ENCODE measurements around the gene PINLYP.
A peak's percentile ranks its signal among the peaks of the same experiment; 100 is the strongest.
"Not testable (repeated sequence)": the region's sequence is repeated elsewhere in the genome, so short reads cannot be mapped to it uniquely, and the experiment has no call there.

The PINLYP gene

DNA sequence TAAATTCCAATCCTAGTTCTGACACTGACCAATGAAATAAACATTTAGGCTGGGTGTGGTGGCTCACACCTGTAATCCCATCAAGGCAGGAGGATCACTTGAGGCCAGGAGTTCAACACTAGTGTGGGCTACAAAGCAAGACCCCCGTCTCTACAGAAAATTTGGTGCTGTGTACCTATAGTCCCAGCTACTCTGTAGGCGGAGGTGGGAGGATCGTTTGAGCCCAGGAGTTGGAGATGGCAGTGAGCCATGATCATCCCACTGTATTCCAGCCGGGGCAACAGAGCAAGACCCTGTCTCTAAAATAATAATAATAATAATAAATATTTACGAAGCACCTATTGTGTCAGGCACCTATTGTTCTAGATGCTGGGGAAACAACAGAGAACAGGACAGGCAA is 13.7 kb downstream of the PINLYP start:
- peaks cover 57% of the 10 kb centered on the region for H3K4me1 Mint-ChIP-seq
- no peak overlapping the region for H3K4me3 Mint-ChIP-seq
- no peaks in the 10 kb centered on the region for H3K9me3 Mint-ChIP-seq
- DNase-seq: no peak
- no peak for ATAC-seq
- no peaks in the 10 kb centered on the region for H3K27me3 Mint-ChIP-seq
- H3K27ac Mint-ChIP-seq: peak overlapping the region in 1 of 2 donors; percentile 35

DNA sequence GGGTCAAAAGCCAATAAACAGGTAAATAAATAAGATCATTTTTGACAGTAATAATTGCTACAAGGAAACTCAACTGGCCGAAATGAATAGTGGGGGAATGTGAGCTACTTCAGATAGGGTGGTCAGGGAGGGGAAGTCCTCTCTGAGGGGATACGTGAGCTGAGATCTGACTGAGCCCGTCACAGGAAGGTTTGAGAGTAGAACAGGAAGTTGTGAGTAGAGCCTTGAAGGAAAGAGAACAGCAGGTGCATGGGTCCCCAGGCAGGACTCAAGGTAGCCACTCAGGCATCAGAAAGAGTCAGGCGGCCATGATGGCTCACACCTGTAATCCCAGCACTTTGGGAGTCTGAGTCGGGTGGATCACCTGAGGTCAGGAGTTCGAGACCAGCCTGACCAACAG is 14.1 kb downstream of the PINLYP start:
- H3K27ac Mint-ChIP-seq: peak overlapping the region; percentile 19 to 35
- H3K9me3 Mint-ChIP-seq: no peaks in the 10 kb centered on the region
- H3K4me1 Mint-ChIP-seq: peaks cover 58% of the 10 kb centered on the region
- H3K4me3 Mint-ChIP-seq: no peak overlapping the region
- ATAC-seq: no peak
- DNase-seq: no peak
- H3K27me3 Mint-ChIP-seq: no peaks in the 10 kb centered on the region

DNA sequence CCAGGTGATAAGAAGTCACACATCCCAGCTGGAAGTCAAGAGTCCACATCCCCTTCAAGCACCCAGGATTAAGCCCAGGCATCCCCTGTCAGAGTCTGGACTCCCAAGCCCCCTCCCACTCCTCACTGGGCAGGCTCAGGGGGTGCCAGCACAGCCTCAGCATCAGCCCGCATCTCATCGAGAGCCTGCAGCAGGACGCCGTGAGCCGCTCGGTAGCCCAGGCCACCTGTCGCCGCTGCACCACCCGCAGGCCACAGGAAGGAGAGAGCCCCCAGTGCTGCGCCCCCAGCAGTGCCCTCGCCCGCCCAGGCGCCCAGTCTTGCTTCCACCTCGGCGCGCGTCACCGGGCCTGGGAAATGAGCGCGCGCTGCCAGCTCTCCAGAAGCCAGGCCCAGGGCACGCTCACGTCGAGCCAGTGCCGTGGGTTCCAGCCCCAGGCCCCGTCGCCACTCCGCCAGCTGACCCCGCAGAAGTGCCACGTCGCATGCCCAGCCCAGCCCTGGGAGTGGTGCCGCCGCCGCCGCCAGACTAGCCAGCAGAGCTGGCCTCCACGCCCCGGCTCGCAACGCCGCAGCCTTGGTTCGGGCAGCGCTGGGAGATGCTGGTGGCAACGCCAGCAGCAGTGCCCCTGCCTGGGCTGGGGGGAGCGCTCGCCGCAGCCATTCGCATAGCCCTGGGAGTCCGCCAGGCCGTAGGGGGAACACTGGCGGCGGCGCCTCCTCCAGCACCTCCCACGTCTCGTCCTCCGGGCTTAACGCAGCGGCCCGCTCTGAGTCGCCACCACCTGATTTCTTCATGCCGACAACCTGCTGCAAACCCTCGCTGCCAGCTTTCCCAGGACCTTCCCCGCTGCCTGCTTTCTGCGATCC is 16.5 kb downstream of the PINLYP start:
- Mint-ChIP-seq H3K9me3 (no peaks in the 10 kb centered on the region), H3K4me3 (no peak overlapping the region), H3K27me3 (no peaks in the 10 kb centered on the region), H3K4me1 (peaks cover 54% of the 10 kb centered on the region), H3K27ac (peak overlapping the region in 1 of 2 donors; percentile 97)
- DNase-seq (no peak), ATAC-seq (no peak)

DNA sequence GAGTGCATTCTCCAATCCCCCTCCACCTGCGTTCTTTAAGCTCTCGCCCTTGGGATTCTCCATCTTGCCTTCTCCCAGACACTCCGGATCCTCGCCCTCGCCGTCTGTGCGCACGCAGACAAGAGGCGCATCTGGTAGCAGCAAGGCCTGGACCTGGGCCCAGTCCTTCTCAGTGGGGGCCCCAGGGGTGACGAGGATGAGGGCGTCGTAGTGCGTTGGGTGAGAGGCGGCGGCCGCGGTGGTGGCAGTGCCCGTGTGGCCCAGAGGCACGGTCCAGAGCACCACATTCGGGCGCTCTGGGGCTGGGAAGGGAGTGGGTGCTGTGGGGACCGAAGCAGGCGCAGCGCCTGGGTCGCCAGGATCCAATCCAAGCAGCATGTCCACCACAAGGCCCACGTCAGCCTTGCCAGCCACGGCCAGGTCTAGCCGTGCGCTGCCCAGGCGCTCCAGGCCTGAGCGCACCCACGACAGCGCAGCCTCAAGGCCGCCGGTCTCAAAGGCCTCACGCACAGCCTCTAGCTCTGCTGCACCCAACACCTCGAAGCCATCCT is 17.3 kb downstream of the PINLYP start:
- ATAC-seq (no peak), DNase-seq (no peak)
- peak overlapping the region in 1 of 2 donors; percentile 97 for H3K27ac Mint-ChIP-seq
- no peaks in the 10 kb centered on the region for H3K27me3 Mint-ChIP-seq
- H3K4me3 Mint-ChIP-seq: no peak overlapping the region
- no peaks in the 10 kb centered on the region for H3K9me3 Mint-ChIP-seq
- peaks cover 62% of the 10 kb centered on the region for H3K4me1 Mint-ChIP-seq

DNA sequence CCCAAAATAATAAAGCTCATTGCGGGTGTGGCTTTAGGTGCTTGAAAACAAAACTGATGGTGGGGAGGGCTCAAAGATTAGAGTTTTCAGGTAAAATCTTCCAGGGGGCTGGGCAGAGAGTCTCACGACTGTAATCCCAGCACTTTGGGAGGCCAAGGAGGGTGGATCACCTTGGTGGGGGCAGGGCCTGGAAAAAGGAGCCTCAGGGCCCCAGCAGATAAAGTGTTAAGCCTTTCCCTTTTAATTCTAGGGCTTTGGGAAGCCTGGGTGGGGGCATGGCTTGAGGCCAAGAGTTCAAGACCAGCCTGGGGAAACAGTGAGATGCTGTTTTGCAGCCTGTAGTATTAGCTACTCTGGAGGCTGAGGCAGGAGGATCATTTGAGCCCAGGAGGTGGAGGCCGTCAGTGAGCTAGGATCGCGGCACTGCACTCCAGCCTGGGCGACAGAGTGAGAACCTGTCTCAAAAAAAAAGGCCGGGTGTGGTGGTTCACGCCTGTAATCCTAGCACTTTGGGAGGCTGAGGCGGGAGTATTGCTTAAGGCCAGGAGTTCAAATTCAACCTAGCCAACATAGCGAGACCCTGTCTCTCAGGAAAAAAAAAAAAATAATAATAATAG is 18.6 kb downstream of the PINLYP start:
- H3K9me3 Mint-ChIP-seq: no peaks in the 10 kb centered on the region
- peak overlapping the region; percentile 49 to 92 for H3K4me3 Mint-ChIP-seq
- no peak for DNase-seq
- H3K27me3 Mint-ChIP-seq: no peaks in the 10 kb centered on the region
- no peak for ATAC-seq
- peaks cover 74% of the 10 kb centered on the region for H3K4me1 Mint-ChIP-seq
- no peak overlapping the region for H3K27ac Mint-ChIP-seq

DNA sequence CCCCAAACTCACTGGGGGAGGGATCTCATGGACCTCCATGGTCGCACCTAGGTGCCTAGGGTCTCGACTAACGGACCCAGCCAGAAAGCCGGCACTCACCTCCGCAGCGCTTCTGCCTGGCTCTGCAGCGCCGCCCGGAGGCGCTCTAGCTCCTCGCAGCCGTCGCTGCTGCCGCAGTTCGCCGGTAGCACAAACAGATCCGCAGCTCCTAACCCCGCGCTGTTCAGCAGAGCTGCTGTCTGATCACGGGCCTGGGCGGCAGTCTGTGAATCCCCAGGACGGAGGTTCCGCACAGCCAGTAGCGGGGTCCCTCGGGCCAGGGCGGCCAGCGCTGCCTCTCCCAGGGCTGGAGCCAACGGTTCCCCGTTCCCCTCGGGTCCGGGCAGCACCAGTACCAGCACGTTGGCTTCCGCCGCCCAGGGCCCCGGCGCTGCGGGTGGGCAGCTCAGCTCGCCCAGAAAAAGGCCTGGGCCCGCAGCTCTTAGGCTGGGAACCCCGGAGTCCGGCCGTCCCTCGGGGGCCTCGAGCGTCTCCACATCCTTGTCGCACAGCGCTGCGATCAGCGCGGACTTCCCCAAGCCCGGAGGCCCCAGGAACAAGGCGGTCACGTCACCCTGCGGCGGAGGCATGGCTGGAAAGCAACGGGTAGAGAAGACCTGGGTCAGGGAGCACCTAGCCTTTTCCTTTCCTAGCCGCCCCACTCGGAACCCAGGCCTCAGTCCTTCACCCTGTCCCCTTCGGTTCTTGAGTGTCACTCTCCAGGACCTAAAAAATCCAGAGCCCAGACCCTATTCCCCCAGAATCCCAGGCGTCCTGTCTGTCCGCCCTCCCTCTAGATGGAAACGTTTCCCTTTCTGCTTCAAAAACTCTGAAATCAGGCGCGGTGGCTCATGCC is 19.4 kb downstream of the PINLYP start:
- Mint-ChIP-seq H3K4me3 (peak overlapping the region; percentile 92 to 98), H3K27ac (peak overlapping the region; percentile 99 to 100)

DNA sequence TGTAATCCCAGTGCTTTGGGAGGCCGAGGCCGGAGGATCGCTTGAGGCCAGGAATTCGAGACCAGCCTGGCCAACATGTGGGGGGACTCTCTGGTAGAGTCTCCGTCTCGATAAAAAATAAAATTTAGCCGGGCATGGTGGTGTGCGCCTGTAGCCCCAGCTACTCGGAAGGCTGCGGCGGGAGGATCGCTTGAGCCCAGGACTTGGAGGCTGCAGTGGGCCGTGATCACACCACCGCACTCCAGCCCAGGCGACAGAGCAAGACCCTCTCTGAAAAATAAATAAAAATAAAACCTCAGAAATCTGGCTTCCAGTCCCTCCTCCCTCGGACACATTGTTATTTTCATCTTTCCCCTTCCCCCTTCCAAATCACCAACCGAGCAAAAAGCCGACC is 20.0 kb downstream of the PINLYP start:
- Mint-ChIP-seq H3K27me3 (no peaks in the 10 kb centered on the region), H3K4me1 (peaks cover 64% of the 10 kb centered on the region), H3K27ac (peak overlapping the region; percentile 99 to 100), H3K4me3 (peak overlapping the region; percentile 92 to 98), H3K9me3 (no peaks in the 10 kb centered on the region)
- ATAC-seq: peak; percentile 44
- no peak for DNase-seq

More for the DNA sequence above, 19.4 kb downstream of the PINLYP start:
- ATAC-seq (peak; percentile 71), DNase-seq (peak; percentile 74 to 80)
- H3K27me3 Mint-ChIP-seq: no peaks in the 10 kb centered on the region
- peaks cover 70% of the 10 kb centered on the region for H3K4me1 Mint-ChIP-seq
- H3K9me3 Mint-ChIP-seq: no peaks in the 10 kb centered on the region

DNA sequence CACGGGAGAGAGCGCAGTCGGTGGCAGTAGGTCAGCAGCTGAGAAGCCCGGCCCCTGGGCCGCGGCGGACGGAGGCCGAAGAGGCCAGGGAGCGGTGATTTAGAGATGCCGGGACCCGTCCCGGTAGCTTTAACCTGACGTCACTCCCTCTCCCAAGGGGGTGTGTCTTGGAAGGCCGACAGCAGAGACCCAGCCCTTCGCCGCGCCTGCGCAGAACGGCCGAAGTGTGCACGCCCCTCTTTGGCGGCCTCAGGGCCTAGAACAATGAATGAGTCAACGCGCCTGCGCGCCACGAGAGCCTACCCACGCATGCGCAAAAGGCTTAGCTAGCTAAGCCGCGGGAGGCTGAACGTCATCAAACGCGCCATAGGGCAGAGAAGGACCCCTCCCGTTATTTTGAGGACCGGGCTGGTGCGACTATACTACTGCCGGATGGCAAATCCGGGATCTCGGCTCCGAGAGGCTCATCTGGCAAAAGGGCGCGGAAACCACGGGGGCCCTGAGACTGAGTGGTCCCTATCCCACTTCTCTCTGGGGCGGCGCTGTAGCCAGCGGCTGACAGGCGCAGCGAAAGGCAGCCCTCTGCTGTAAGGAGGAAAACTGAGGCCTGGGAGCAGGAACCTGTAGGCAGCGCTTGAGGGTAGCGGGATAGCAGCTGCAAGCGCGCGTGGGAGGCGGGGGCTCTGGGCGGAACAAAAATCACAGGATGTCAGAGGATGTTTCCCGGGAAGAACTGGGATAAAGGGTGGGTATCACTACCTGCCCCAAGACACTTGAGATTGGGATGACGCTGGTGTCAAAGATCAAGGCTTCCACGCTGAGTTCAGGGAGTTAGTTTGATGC is 20.6 kb downstream of the PINLYP start, which contains the start of the genes IRGQ and ZNF576:
Gene IRGQ (minus strand): TSS at position 136 of the 843 bp plus-strand sequence. CDS start 796 bp downstream, outside the sequence.
Gene ZNF576 (plus strand): TSS at position 597 of the 843 bp plus-strand sequence. CDS start 514 bp downstream, outside the sequence.
- Mint-ChIP-seq H3K9me3 (no peaks in the 10 kb centered on the region), H3K27ac (peak within 1 kb of the TSS; percentile 99 to 100), H3K4me3 (peak within 1 kb of the TSS; percentile 92 to 98), H3K4me1 (peaks cover 58% of the 10 kb centered on the region), H3K27me3 (no peaks in the 10 kb centered on the region)
- DNase-seq (peak; percentile 100), ATAC-seq (peak; percentile 85)

DNA sequence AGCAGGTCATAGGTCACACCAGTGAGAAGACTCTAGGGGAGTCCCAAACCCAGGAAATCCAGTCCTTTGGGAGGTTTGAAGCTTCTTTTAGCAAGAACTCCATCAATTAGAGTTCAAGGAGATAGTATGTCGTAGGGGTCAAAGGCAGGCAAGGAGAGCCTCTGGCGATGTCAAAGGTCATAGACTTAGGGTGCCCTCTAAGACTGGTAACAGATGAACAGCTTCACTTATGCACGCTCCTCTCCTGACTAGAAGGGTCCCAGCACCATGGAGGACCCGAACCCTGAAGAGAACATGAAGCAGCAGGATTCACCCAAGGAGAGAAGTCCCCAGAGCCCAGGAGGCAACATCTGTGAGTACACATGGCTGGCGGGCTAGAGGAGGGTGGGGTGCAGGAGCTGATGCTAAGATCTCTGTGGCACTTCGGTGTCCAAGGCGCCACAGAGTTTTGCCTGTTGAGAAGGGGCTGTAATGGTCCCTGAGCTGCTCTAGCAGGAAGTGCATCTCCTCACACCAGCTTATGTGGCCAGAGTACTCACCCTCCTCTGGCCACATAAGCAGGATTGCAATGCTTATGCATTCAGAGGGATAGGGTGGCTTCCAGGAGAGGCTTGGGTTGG is 21.4 kb downstream of the PINLYP start:
- Mint-ChIP-seq H3K4me3 (peak overlapping the region; percentile 92 to 98), H3K9me3 (no peaks in the 10 kb centered on the region), H3K27ac (peak overlapping the region; percentile 99 to 100), H3K4me1 (peaks cover 56% of the 10 kb centered on the region), H3K27me3 (no peaks in the 10 kb centered on the region)
- DNase-seq: no peak
- no peak for ATAC-seq

DNA sequence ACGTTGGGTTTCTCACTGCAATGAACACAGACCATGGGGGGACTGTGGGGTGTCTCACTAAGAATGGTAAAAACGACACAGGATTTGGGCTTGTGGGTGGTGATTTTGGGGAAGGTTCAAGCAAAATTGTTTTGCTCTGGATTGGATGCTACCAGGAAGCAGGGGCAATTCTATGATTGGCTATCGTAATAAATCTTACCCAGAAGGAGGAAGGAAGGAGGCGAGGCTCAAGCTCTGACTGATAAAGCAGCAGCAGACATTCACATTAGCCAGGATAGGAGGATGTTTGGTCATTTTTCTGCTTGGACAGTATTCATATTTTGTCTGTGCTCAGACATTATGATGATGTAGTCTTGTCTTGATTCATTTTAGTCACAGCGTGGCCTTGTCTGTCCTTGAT is 22.3 kb downstream of the PINLYP start:
- H3K4me1 Mint-ChIP-seq: peaks cover 51% of the 10 kb centered on the region
- peak overlapping the region; percentile 92 to 98 for H3K4me3 Mint-ChIP-seq
- no peaks in the 10 kb centered on the region for H3K27me3 Mint-ChIP-seq
- H3K27ac Mint-ChIP-seq: peak overlapping the region; percentile 66 to 100
- no peak for ATAC-seq
- DNase-seq: no peak
- H3K9me3 Mint-ChIP-seq: no peaks in the 10 kb centered on the region

DNA sequence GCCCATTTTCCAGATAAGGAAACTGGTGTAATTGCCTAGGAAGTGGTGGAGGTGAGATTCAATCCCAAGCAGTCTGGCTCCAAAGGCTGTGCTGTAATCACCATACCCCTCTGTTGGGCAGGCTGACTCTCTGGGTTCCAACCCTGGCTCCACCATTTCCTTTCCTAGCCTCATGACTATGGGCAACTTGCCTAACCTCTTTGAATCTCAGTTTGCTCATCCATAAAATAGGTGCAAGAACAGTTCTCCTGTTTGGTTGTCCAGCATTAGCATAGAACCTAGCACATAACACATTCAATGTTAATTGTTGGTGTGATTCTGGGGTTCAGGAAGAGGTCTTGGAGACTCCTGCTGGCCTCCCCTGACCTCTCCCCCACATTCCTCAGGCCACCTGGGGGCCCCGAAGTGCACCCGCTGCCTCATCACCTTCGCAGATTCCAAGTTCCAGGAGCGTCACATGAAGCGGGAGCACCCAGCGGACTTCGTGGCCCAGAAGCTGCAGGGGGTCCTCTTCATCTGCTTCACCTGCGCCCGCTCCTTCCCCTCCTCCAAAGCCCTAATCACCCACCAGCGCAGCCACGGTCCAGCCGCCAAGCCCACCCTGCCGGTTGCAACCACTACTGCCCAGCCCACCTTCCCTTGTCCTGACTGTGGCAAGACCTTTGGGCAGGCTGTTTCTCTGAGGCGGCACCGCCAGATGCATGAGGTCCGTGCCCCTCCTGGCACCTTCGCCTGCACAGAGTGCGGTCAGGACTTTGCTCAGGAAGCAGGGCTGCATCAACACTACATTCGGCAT is 23.0 kb downstream of the PINLYP start:
- Mint-ChIP-seq H3K27ac (peak overlapping the region; percentile 13 to 67), H3K27me3 (no peaks in the 10 kb centered on the region), H3K4me3 (no peak overlapping the region), H3K4me1 (peaks cover 43% of the 10 kb centered on the region), H3K9me3 (no peaks in the 10 kb centered on the region)
- ATAC-seq: no peak
- no peak for DNase-seq

DNA sequence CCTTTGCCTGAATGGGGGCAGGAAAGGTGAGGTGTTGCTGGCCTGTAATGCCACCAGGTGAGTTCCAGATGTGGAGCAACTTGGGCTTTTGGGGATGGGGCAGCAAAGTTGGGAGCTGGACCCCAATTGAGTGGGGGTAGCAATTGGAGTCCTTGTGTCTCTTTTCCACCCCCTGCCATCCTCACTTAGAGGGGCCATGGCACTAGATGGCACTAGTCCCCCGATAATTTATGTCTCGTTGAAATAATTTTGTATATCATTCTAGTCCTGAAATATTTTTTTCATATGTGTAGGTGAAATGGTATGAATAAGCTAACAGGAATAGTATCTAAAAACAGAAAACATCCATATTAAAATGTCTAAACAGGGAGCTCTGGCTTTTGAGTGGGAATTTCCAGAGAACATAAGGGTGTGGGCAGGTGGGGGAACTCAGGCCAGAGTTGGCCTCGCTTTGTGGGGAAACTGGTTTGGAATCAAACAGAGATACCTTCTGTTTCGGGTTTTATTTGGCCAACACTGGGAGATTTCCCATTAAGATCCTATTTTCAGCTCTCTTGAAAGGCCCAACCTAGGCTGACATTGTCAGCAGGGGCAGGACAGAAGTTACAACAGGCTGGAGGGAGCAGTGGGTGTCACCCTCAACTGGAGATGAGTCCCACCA is 24.2 kb downstream of the PINLYP start:
- Mint-ChIP-seq H3K9me3 (no peaks in the 10 kb centered on the region), H3K27me3 (no peaks in the 10 kb centered on the region), H3K27ac (peak overlapping the region; percentile 11 to 27), H3K4me1 (peaks cover 33% of the 10 kb centered on the region), H3K4me3 (no peak overlapping the region)
- ATAC-seq: no peak
- no peak for DNase-seq

DNA sequence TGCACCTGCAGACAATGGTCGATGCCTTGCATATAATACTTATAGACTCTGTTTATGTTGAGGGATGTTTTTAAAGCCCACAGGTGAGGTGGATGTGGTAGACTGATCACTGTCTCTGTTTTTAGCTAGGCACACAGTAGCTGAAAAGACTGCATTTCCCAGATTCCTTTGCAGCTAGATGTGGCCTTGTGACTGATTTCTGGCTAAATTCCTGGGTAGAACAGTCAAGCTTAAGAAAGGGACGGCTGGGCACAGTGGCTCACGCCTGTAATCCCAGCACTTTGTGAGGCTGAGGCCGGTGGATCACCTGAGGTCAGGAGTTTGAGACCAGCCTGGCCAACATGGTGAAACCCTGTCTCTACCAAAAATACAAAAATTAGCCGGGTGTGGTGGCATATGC is 24.7 kb downstream of the PINLYP start:
- not testable (repeated sequence) for ATAC-seq, H3K27ac Mint-ChIP-seq, DNase-seq, H3K27me3 Mint-ChIP-seq, H3K4me3 Mint-ChIP-seq, H3K9me3 Mint-ChIP-seq
- H3K4me1 Mint-ChIP-seq: peaks cover 33% of the 10 kb centered on the region
